Measurements from ENCODE around the gene SYT1.
"Not testable (repeated sequence)": the region's sequence is repeated elsewhere in the genome, so short reads cannot be mapped to it uniquely, and the experiment has no call there.

SYT1 gene

GRCh38 chr12:78864403-78864869 lies at the start of gene SYT1:
Gene SYT1, plus strand, starts transcription at chr12:78864774.
- TF ChIP-seq, protein P1, sequence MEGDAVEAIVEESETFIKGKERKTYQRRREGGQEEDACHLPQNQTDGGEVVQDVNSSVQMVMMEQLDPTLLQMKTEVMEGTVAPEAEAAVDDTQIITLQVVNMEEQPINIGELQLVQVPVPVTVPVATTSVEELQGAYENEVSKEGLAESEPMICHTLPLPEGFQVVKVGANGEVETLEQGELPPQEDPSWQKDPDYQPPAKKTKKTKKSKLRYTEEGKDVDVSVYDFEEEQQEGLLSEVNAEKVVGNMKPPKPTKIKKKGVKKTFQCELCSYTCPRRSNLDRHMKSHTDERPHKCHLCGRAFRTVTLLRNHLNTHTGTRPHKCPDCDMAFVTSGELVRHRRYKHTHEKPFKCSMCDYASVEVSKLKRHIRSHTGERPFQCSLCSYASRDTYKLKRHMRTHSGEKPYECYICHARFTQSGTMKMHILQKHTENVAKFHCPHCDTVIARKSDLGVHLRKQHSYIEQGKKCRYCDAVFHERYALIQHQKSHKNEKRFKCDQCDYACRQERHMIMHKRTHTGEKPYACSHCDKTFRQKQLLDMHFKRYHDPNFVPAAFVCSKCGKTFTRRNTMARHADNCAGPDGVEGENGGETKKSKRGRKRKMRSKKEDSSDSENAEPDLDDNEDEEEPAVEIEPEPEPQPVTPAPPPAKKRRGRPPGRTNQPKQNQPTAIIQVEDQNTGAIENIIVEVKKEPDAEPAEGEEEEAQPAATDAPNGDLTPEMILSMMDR (IDR thresholded peaks at IDR 0.05; ENCODE audit: borderline replicate concordance, insufficient read depth, low read depth, low read length): no peak
- H3K4me3 ChIP-seq (ENCODE audit: low read depth, low read length): no peak within 1 kb of the TSS

- TF ChIP-seq, protein P1 (IDR thresholded peaks at IDR 0.05; ENCODE audit: borderline replicate concordance, insufficient read depth, low read depth, low read length): no peak
- H3K4me3 ChIP-seq (ENCODE audit: low read depth, low read length): no peak overlapping the region
Measured at GRCh38 chr12:78818487-78818886, 46.1 kb upstream of the SYT1 start.

DNA sequence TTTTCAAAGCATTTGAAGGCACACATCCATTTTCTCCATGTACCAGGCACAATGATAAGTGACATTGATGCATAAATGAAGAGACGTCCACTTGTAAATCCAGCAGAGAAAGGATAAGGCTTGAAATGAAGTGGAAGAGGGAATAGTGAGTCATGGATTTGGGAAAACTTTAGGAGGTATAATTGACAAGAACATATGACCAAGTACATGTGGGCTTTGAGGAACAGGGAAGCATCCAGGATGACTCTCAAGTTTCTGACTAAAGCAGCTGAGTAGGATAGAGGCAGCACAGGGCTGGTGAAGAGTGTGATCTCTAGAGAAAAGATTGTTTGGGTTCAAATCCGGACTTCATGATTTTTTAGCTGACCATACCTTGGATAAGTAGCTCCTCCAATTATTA lies 43.6 kb upstream of the SYT1 start:
- TF ChIP-seq, protein P1 (IDR thresholded peaks at IDR 0.05; ENCODE audit: borderline replicate concordance, insufficient read depth, low read depth, low read length): no peak
- no peak overlapping the region for H3K4me3 ChIP-seq (ENCODE audit: low read depth, low read length)

GRCh38 chr12:78824918-78825317 lies 39.7 kb upstream of the SYT1 start:
- no peak overlapping the region for H3K4me3 ChIP-seq (ENCODE audit: low read depth, low read length)
- TF ChIP-seq, protein P1 (IDR thresholded peaks at IDR 0.05; ENCODE audit: borderline replicate concordance, insufficient read depth, low read depth, low read length): no peak

GRCh38 chr12:78829690-78830089 lies 34.9 kb upstream of the SYT1 start:
- H3K4me3 ChIP-seq (ENCODE audit: low read depth, low read length): no peak overlapping the region
- TF ChIP-seq, protein P1 (IDR thresholded peaks at IDR 0.05; ENCODE audit: borderline replicate concordance, insufficient read depth, low read depth, low read length): no peak

GRCh38 chr12:78835493-78835892 lies 29.1 kb upstream of the SYT1 start:
- H3K4me3 ChIP-seq (ENCODE audit: low read depth, low read length): no peak overlapping the region
- TF ChIP-seq, protein P1 (IDR thresholded peaks at IDR 0.05; ENCODE audit: borderline replicate concordance, insufficient read depth, low read depth, low read length): no peak

DNA sequence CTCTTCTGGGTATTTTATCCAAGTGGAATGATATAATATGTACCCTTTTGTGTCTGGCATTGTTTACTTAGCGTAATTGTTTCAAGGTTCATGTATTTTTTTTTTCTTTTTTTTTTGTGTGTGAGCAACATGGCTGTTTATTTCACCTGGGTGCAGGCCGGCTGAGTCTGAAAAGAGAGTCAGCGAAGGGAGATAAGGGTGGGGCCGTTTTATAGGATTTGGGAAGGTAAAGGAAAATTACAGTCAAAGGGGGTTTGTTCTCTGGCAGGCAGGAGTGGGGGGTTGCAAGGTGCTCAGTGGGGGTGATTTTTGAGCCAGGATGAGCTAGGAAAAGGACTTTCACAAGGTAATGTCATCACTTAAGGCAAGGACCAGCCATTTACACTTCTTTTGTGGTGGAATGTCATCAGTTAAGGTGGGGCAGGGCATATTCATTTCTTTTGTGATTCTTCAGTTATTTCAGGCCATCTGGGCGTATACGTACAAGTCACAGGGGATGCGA lies 24.0 kb upstream of the SYT1 start:
- not testable (repeated sequence) for H3K4me3 ChIP-seq (ENCODE audit: low read depth, low read length)

DNA sequence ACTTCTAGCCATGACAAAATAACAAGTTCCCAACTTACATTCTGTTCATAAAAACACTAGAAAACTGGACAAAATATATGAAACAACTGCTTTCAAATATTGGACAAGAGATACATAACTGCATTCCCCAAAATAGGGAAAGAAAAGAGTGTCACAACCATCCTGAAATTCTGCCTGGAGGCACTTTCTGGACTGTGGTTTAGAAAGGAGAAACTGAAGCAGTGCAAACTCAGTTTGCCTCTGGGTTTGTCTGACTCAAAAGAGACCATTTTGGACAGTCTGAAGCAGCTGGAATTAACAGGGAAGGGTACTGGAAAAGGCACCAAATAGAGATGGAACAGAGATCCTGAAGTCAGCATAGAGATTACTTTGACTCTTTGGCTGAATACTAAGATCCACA lies 11.3 kb upstream of the SYT1 start:
- TF ChIP-seq, protein P1 (IDR thresholded peaks at IDR 0.05; ENCODE audit: borderline replicate concordance, insufficient read depth, low read depth, low read length): no peak
- no peak overlapping the region for H3K4me3 ChIP-seq (ENCODE audit: low read depth, low read length)
